Measurements from ENCODE around the gene COL4A1.

- TF ChIP-seq, protein P1, sequence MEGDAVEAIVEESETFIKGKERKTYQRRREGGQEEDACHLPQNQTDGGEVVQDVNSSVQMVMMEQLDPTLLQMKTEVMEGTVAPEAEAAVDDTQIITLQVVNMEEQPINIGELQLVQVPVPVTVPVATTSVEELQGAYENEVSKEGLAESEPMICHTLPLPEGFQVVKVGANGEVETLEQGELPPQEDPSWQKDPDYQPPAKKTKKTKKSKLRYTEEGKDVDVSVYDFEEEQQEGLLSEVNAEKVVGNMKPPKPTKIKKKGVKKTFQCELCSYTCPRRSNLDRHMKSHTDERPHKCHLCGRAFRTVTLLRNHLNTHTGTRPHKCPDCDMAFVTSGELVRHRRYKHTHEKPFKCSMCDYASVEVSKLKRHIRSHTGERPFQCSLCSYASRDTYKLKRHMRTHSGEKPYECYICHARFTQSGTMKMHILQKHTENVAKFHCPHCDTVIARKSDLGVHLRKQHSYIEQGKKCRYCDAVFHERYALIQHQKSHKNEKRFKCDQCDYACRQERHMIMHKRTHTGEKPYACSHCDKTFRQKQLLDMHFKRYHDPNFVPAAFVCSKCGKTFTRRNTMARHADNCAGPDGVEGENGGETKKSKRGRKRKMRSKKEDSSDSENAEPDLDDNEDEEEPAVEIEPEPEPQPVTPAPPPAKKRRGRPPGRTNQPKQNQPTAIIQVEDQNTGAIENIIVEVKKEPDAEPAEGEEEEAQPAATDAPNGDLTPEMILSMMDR (conservative IDR thresholded peaks at IDR 0.05; ENCODE audit: low read length) = no peak
- no peak for TF ChIP-seq EZH2phosphoT487 (IDR thresholded peaks at IDR 0.05; ENCODE audit: borderline replicate concordance)
Observed at GRCh38 chr13:110242615-110243014, 64.3 kb downstream of the COL4A1 start.

All from Loucy (cell line).